Mesothelial cell of epicardium (in vitro differentiated cells): ENCODE data around the gene DNAJC2. TPM values are rescaled to one million over a fixed set of nuclear protein-coding genes. Genes with fewer than 3 reads are reported as not detected.

ENCODE experiments used
- DNase-seq, 2 experiments: peaks; one replicate each; pipeline ENCODE4 v3.0.0; 2021; ENCODE audit warnings: low spot score in 2 of 2; ENCODE audit not compliant: unreplicated experiment in 2 of 2
- H3K27ac Mint-ChIP-seq: 2 replicates; pipeline ENCODE4 v1.8.0; 2021; ENCODE audit warnings: mixed read lengths
- H3K27me3 Mint-ChIP-seq: 2 replicates; pipeline ENCODE4 v1.8.0; 2021; ENCODE audit warnings: low read depth, mixed read lengths
- H3K36me3 Mint-ChIP-seq: 2 replicates; pipeline ENCODE4 v1.8.0; 2021; ENCODE audit warnings: mixed read lengths
- H3K4me1 Mint-ChIP-seq: 2 replicates; pipeline ENCODE4 v1.8.0; 2021; ENCODE audit warnings: mixed read lengths
- H3K4me3 Mint-ChIP-seq: 2 replicates; pipeline ENCODE4 v1.8.0; 2021; ENCODE audit warnings: mild to moderate bottlenecking, moderate library complexity, mixed read lengths
- H3K9me3 Mint-ChIP-seq: 2 replicates; pipeline ENCODE4 v1.8.0; 2021; ENCODE audit warnings: mixed read lengths
- total RNA-seq: library from RNA; stranded (reverse); gene quantifications from 3 replicates; pipeline ENCODE4 v1.2.1, GENCODE V29; 2021
- TF ChIP-seq, protein P1 (sequence below): fragments of 200-600 bp; sonication (generic); IDR thresholded peaks from one replicate; pipeline ENCODE4 v1.5.0; 2021; ENCODE audit warnings: antibody characterized with exemption; ENCODE audit not compliant: unreplicated experiment

Gene DNAJC2
- total RNA-seq, 1 donor from 2014 or later: 31.1 TPM

- Mint-ChIP-seq H3K27ac (no peak overlapping the region), H3K36me3 (peaks cover 5% of the 10 kb centered on the region)
- DNase-seq: no peak
Observed at GRCh38 chr7:103373866-103374643, 29.5 kb upstream of the DNAJC2 start.

DNA sequence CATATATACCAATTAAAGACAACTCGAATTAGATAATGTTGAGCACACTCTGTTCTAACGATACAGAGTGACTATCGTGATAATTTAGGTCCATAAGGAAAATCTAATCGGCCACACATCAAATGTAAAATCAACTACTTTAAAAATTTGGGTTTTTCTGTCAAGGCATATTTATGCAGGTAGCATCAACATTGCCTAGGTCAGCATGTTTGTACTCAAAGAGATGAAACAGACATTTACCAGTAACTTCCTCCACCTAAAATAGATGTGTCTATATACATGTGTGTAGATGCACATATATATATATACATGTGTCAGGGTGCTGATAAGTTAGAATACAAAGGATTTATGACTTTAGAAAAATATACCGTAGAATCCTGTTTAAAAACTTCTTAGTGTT, 24.9 kb upstream of the DNAJC2 start:
- TF ChIP-seq, protein P1, sequence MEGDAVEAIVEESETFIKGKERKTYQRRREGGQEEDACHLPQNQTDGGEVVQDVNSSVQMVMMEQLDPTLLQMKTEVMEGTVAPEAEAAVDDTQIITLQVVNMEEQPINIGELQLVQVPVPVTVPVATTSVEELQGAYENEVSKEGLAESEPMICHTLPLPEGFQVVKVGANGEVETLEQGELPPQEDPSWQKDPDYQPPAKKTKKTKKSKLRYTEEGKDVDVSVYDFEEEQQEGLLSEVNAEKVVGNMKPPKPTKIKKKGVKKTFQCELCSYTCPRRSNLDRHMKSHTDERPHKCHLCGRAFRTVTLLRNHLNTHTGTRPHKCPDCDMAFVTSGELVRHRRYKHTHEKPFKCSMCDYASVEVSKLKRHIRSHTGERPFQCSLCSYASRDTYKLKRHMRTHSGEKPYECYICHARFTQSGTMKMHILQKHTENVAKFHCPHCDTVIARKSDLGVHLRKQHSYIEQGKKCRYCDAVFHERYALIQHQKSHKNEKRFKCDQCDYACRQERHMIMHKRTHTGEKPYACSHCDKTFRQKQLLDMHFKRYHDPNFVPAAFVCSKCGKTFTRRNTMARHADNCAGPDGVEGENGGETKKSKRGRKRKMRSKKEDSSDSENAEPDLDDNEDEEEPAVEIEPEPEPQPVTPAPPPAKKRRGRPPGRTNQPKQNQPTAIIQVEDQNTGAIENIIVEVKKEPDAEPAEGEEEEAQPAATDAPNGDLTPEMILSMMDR: no peak
- Mint-ChIP-seq H3K27me3 (peaks cover 14% of the 10 kb centered on the region), H3K27ac (no peak overlapping the region), H3K36me3 (peaks cover 31% of the 10 kb centered on the region), H3K4me1 (no peaks in the 10 kb centered on the region), H3K9me3 (no peaks in the 10 kb centered on the region), H3K4me3 (no peak overlapping the region)
- DNase-seq: no peak

More at GRCh38 chr7:103373866-103374643, 29.5 kb upstream of the DNAJC2 start:
- TF ChIP-seq, protein P1: no peak
- Mint-ChIP-seq H3K4me3 (no peak overlapping the region), H3K27me3 (peaks cover 29% of the 10 kb centered on the region), H3K9me3 (no peaks in the 10 kb centered on the region), H3K4me1 (no peaks in the 10 kb centered on the region)

- Mint-ChIP-seq H3K27me3 (no peaks in the 10 kb centered on the region), H3K4me3 (peak overlapping the region; percentile 26), H3K36me3 (peaks cover 2% of the 10 kb centered on the region), H3K9me3 (no peaks in the 10 kb centered on the region), H3K4me1 (peaks cover 25% of the 10 kb centered on the region), H3K27ac (peak overlapping the region; percentile 36)
- TF ChIP-seq, protein P1: no peak
- no peak for DNase-seq
Observed at GRCh38 chr7:103349805-103350204, 5.2 kb upstream of the DNAJC2 start.

- Mint-ChIP-seq H3K9me3 (no peaks in the 10 kb centered on the region), H3K4me1 (peaks cover 27% of the 10 kb centered on the region), H3K27ac (peak overlapping the region; percentile 19), H3K36me3 (peaks cover 2% of the 10 kb centered on the region), H3K4me3 (peak overlapping the region; percentile 100), H3K27me3 (no peaks in the 10 kb centered on the region)
- TF ChIP-seq, protein P1: no peak
- no peak for DNase-seq
Observed at GRCh38 chr7:103348959-103349358, 4.4 kb upstream of the DNAJC2 start.

DNA sequence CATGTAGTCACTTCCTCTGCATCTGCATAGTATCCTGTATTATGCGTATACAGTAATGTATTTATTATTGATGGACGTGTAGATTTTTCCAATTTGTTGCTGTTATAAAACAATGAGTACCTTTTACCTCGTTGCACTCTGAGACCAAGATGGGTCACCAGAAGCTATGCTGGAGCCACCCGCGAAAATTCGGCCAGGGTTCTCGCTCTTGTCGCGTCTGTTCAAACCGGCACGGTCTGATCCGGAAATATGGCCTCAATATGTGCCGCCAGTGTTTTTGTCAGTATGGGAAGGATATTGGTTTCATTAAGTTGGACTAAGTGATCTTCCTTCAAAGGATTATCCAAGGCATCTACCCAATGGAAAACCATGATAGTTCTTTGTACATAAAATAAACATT, 3.9 kb upstream of the DNAJC2 start:
- Mint-ChIP-seq H3K4me3 (peak overlapping the region; percentile 100), H3K36me3 (peaks cover 2% of the 10 kb centered on the region), H3K9me3 (no peaks in the 10 kb centered on the region), H3K27ac (peak overlapping the region; percentile 85), H3K4me1 (peaks cover 27% of the 10 kb centered on the region), H3K27me3 (no peaks in the 10 kb centered on the region)
- DNase-seq: no peak
- TF ChIP-seq, protein P1: no peak
